Measurements from ENCODE around the gene ANAPC13.

The ANAPC13 gene

GRCh38 chr3:134441321-134441720 is 44.5 kb downstream of the ANAPC13 start:
- H3K4me2 ChIP-seq (ENCODE audit: low read length) = no peak overlapping the region
- no peaks in the 10 kb centered on the region for H3K79me2 ChIP-seq (ENCODE audit: control insufficient read depth, insufficient read depth, low read length)
- no peak overlapping the region for H4K8ac ChIP-seq (ENCODE audit: low read depth, low read length)
- H3K4ac ChIP-seq (ENCODE audit: low read depth, low read length) = no peak overlapping the region
- H3K4me1 ChIP-seq (ENCODE audit: control insufficient read depth, low read depth, low read length) = no peaks in the 10 kb centered on the region
- no peak overlapping the region for H3K56ac ChIP-seq (ENCODE audit: low read length)
- DNase-seq = no peak
- no peak overlapping the region for H3K27ac ChIP-seq (ENCODE audit: low read depth, low read length)
- H3K4me3 ChIP-seq (ENCODE audit: low read length) = no peak overlapping the region
- H2BK15ac ChIP-seq (replicated peaks; ENCODE audit: low read depth) = no peak overlapping the region
- H2BK120ac ChIP-seq (ENCODE audit: low read depth, low read length) = no peak overlapping the region
- H2AK5ac ChIP-seq (ENCODE audit: low read length) = no peak overlapping the region
- no peak overlapping the region for H2BK5ac ChIP-seq (ENCODE audit: low read length)
- no peak overlapping the region for H4K5ac ChIP-seq (ENCODE audit: low read length)
- no CpG with 5 or more reads among the region's 1 CpG for WGBS (ENCODE audit: extremely low coverage, insufficient coverage, low lambda C conversion rate)
- no peak overlapping the region for H3K9ac ChIP-seq (ENCODE audit: low read length)
- no peaks in the 10 kb centered on the region for H3K27me3 ChIP-seq (ENCODE audit: insufficient read depth, low read length, poor library complexity)
- H3K23ac ChIP-seq (ENCODE audit: low read length) = no peak overlapping the region
- no peak overlapping the region for H3K18ac ChIP-seq (ENCODE audit: low read length)
- H3K36me3 ChIP-seq (ENCODE audit: control insufficient read depth, insufficient read depth, low read length) = no peaks in the 10 kb centered on the region
- H3K79me1 ChIP-seq (ENCODE audit: low read length) = no peaks in the 10 kb centered on the region

- Histone ChIP-seq H2AK5ac (ENCODE audit: low read length) (no peak overlapping the region), H3K79me1 (ENCODE audit: low read length) (no peaks in the 10 kb centered on the region), H4K8ac (ENCODE audit: low read depth, low read length) (no peak overlapping the region), H4K5ac (ENCODE audit: low read length) (no peak overlapping the region), H3K27me3 (ENCODE audit: insufficient read depth, low read length, poor library complexity) (no peaks in the 10 kb centered on the region), H3K4me2 (ENCODE audit: low read length) (no peak overlapping the region), H3K27ac (ENCODE audit: low read depth, low read length) (no peak overlapping the region), H2BK15ac (replicated peaks; ENCODE audit: low read depth) (no peak overlapping the region), H3K9ac (ENCODE audit: low read length) (no peak overlapping the region), H3K4me3 (ENCODE audit: low read length) (no peak overlapping the region), H3K18ac (ENCODE audit: low read length) (no peak overlapping the region), H2BK5ac (ENCODE audit: low read length) (no peak overlapping the region), H3K36me3 (ENCODE audit: control insufficient read depth, insufficient read depth, low read length) (no peaks in the 10 kb centered on the region), H3K4ac (ENCODE audit: low read depth, low read length) (no peak overlapping the region), H3K23ac (ENCODE audit: low read length) (no peak overlapping the region), H3K56ac (ENCODE audit: low read length) (no peak overlapping the region), H3K79me2 (ENCODE audit: control insufficient read depth, insufficient read depth, low read length) (no peaks in the 10 kb centered on the region), H3K4me1 (ENCODE audit: control insufficient read depth, low read depth, low read length) (no peaks in the 10 kb centered on the region), H2BK120ac (ENCODE audit: low read depth, low read length) (no peak overlapping the region)
- DNase-seq = no peak
- no CpG with 5 or more reads among the region's 3 CpGs for WGBS (ENCODE audit: extremely low coverage, insufficient coverage, low lambda C conversion rate)
Observed at GRCh38 chr3:134437211-134437752, 48.5 kb downstream of the ANAPC13 start.

GRCh38 chr3:134432236-134432635 is 53.5 kb downstream of the ANAPC13 start:
- Histone ChIP-seq H3K4ac (ENCODE audit: low read depth, low read length) (no peak overlapping the region), H3K9ac (ENCODE audit: low read length) (no peak overlapping the region), H3K27ac (ENCODE audit: low read depth, low read length) (no peak overlapping the region), H2BK15ac (replicated peaks; ENCODE audit: low read depth) (no peak overlapping the region), H3K4me2 (ENCODE audit: low read length) (no peak overlapping the region), H4K5ac (ENCODE audit: low read length) (no peak overlapping the region), H3K23ac (ENCODE audit: low read length) (no peak overlapping the region), H2AK5ac (ENCODE audit: low read length) (no peak overlapping the region), H2BK5ac (ENCODE audit: low read length) (no peak overlapping the region), H3K18ac (ENCODE audit: low read length) (no peak overlapping the region), H4K8ac (ENCODE audit: low read depth, low read length) (no peak overlapping the region), H3K4me1 (ENCODE audit: control insufficient read depth, low read depth, low read length) (no peaks in the 10 kb centered on the region), H3K79me1 (ENCODE audit: low read length) (no peaks in the 10 kb centered on the region), H3K4me3 (ENCODE audit: low read length) (no peak overlapping the region), H3K56ac (ENCODE audit: low read length) (no peak overlapping the region), H2BK120ac (ENCODE audit: low read depth, low read length) (no peak overlapping the region), H3K36me3 (ENCODE audit: control insufficient read depth, insufficient read depth, low read length) (no peaks in the 10 kb centered on the region), H3K79me2 (ENCODE audit: control insufficient read depth, insufficient read depth, low read length) (no peaks in the 10 kb centered on the region), H3K27me3 (ENCODE audit: insufficient read depth, low read length, poor library complexity) (no peaks in the 10 kb centered on the region)
- DNase-seq = no peak
- WGBS (ENCODE audit: extremely low coverage, insufficient coverage, low lambda C conversion rate) = no CpG with 5 or more reads among the region's 3 CpGs

GRCh38 chr3:134430950-134431445 is 54.8 kb downstream of the ANAPC13 start:
- Histone ChIP-seq H3K79me1 (ENCODE audit: low read length) (no peaks in the 10 kb centered on the region), H4K8ac (ENCODE audit: low read depth, low read length) (no peak overlapping the region), H3K4ac (ENCODE audit: low read depth, low read length) (no peak overlapping the region), H3K4me2 (ENCODE audit: low read length) (no peak overlapping the region), H3K27ac (ENCODE audit: low read depth, low read length) (no peak overlapping the region), H3K4me3 (ENCODE audit: low read length) (no peak overlapping the region), H2AK5ac (ENCODE audit: low read length) (no peak overlapping the region), H3K4me1 (ENCODE audit: control insufficient read depth, low read depth, low read length) (no peaks in the 10 kb centered on the region), H3K56ac (ENCODE audit: low read length) (no peak overlapping the region), H3K9ac (ENCODE audit: low read length) (no peak overlapping the region), H3K27me3 (ENCODE audit: insufficient read depth, low read length, poor library complexity) (no peaks in the 10 kb centered on the region), H2BK120ac (ENCODE audit: low read depth, low read length) (no peak overlapping the region), H3K18ac (ENCODE audit: low read length) (no peak overlapping the region), H3K23ac (ENCODE audit: low read length) (no peak overlapping the region), H3K36me3 (ENCODE audit: control insufficient read depth, insufficient read depth, low read length) (no peaks in the 10 kb centered on the region), H2BK5ac (ENCODE audit: low read length) (no peak overlapping the region), H3K79me2 (ENCODE audit: control insufficient read depth, insufficient read depth, low read length) (no peaks in the 10 kb centered on the region), H4K5ac (ENCODE audit: low read length) (no peak overlapping the region), H2BK15ac (replicated peaks; ENCODE audit: low read depth) (no peak overlapping the region)
- WGBS (ENCODE audit: extremely low coverage, insufficient coverage, low lambda C conversion rate) = no CpG with 5 or more reads among the region's 4 CpGs
- DNase-seq = no peak

- Histone ChIP-seq H2BK5ac (ENCODE audit: low read length) (no peak overlapping the region), H4K5ac (ENCODE audit: low read length) (no peak overlapping the region), H3K56ac (ENCODE audit: low read length) (no peak overlapping the region), H3K4ac (ENCODE audit: low read depth, low read length) (no peak overlapping the region), H3K27me3 (ENCODE audit: insufficient read depth, low read length, poor library complexity) (no peaks in the 10 kb centered on the region), H3K36me3 (ENCODE audit: control insufficient read depth, insufficient read depth, low read length) (no peaks in the 10 kb centered on the region), H3K4me2 (ENCODE audit: low read length) (no peak overlapping the region), H2BK120ac (ENCODE audit: low read depth, low read length) (no peak overlapping the region), H2AK5ac (ENCODE audit: low read length) (no peak overlapping the region), H3K27ac (ENCODE audit: low read depth, low read length) (no peak overlapping the region), H3K18ac (ENCODE audit: low read length) (no peak overlapping the region), H4K8ac (ENCODE audit: low read depth, low read length) (no peak overlapping the region), H3K4me3 (ENCODE audit: low read length) (no peak overlapping the region), H3K4me1 (ENCODE audit: control insufficient read depth, low read depth, low read length) (no peaks in the 10 kb centered on the region), H3K79me2 (ENCODE audit: control insufficient read depth, insufficient read depth, low read length) (no peaks in the 10 kb centered on the region), H3K9ac (ENCODE audit: low read length) (no peak overlapping the region), H3K79me1 (ENCODE audit: low read length) (no peaks in the 10 kb centered on the region), H3K23ac (ENCODE audit: low read length) (no peak overlapping the region), H2BK15ac (replicated peaks; ENCODE audit: low read depth) (no peak overlapping the region)
- WGBS (ENCODE audit: extremely low coverage, insufficient coverage, low lambda C conversion rate) = no CpG with 5 or more reads among the region's 4 CpGs
- no peak for DNase-seq
Observed at GRCh38 chr3:134430174-134430573, 55.6 kb downstream of the ANAPC13 start.

- Histone ChIP-seq H3K9ac (ENCODE audit: low read length) (no peak overlapping the region), H2AK5ac (ENCODE audit: low read length) (no peak overlapping the region), H3K36me3 (ENCODE audit: control insufficient read depth, insufficient read depth, low read length) (no peaks in the 10 kb centered on the region), H2BK5ac (ENCODE audit: low read length) (no peak overlapping the region), H3K4me3 (ENCODE audit: low read length) (no peak overlapping the region), H3K56ac (ENCODE audit: low read length) (no peak overlapping the region), H3K18ac (ENCODE audit: low read length) (no peak overlapping the region), H3K79me2 (ENCODE audit: control insufficient read depth, insufficient read depth, low read length) (no peaks in the 10 kb centered on the region), H3K4ac (ENCODE audit: low read depth, low read length) (no peak overlapping the region), H2BK120ac (ENCODE audit: low read depth, low read length) (no peak overlapping the region), H3K79me1 (ENCODE audit: low read length) (no peaks in the 10 kb centered on the region), H3K4me2 (ENCODE audit: low read length) (no peak overlapping the region), H3K27ac (ENCODE audit: low read depth, low read length) (no peak overlapping the region), H3K27me3 (ENCODE audit: insufficient read depth, low read length, poor library complexity) (no peaks in the 10 kb centered on the region), H2BK15ac (replicated peaks; ENCODE audit: low read depth) (no peak overlapping the region), H4K5ac (ENCODE audit: low read length) (no peak overlapping the region), H3K23ac (ENCODE audit: low read length) (no peak overlapping the region), H3K4me1 (ENCODE audit: control insufficient read depth, low read depth, low read length) (no peaks in the 10 kb centered on the region), H4K8ac (ENCODE audit: low read depth, low read length) (no peak overlapping the region)
- no CpG with 5 or more reads among the region's 4 CpGs for WGBS (ENCODE audit: extremely low coverage, insufficient coverage, low lambda C conversion rate)
- no peak for DNase-seq
Observed at GRCh38 chr3:134428401-134428800, 57.4 kb downstream of the ANAPC13 start.
